Measurements from ENCODE around the gene NCS1.

The NCS1 gene

DNA sequence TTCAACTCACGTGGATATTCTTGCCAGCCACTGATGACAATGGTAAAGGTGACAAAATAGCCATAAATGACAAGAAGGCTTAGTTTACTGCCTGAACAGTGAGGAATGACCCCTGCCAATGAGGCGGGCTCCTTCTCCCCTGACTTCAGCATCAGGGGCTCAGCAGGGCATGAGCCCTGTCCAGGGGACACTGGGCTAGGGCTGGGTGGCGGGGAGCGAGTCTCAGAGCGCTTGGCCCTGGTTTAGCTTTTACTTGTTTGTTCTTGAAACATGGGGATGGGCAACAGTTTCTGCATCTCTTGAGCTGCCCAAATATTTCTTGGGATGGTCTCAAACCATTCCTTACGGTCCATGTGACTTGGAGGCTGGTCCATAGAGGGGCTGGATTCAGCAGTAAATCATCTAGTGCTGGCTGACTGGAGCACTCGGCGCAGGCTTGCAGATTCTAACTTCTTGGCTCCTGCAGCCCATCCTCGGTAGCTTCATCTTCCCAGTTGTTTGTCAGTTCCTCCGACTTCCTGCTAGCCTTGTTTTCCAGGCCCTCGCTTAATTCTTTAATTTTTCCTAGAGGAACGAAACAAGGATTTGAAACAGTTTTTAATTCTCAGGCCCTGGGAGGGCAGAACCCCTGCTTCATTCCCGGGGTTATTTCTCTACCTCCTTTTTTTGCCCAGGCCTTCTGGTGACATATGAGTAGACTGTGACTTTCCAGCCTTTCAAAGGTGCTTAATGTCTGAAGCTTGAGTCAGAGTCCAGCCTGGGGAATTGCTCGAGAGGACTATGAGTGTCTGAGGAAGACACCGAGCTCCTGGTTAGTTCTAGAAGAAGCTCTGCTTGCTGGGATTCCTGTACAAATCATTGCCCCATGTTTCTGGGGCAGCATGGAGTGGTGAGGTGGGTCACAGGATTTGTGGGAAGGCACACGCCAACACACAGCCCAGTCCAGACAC, 88.9 kb downstream of the NCS1 start:
- Mint-ChIP-seq H3K4me1 (peaks cover 11% of the 10 kb centered on the region), H3K27me3 (peaks cover 85% of the 10 kb centered on the region), H3K27ac (no peak overlapping the region), H3K4me3 (no peak overlapping the region), H3K9me3 (no peaks in the 10 kb centered on the region)
- DNase-seq (no peak), ATAC-seq (no peak)

DNA sequence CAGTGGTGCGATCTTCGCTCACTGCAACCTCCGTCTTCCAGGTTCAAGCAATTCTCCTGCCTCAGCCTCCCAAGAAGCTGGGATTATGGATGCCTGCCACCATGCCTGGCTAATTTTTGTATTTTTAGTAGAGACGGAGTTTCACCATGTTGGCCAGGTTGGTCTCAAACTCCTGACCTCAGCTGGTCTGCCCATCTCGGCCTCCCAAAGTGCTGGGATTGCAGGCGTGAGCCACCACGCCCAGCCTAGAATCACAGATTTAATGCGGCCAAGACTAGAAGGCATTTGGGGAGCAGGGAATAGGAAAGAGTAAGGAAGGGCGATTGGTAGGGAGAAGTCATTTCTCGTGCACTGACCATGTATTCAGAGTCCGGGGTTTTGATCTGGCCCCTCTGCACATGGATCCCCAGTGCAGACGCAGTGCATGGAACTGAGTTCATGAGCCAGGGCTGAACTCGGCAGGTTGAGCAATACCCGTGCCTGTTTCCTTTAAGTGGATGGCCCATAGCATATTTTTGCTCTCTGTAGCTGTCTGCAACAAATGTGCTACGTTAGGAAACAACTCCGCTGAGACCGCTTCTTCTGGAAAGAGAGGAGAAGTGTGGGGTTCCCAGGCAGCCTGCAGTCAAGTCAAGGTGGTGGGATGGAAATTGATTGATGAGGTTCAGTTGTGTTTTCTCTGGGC, 90.0 kb downstream of the NCS1 start:
- H3K4me3 Mint-ChIP-seq, result no peak overlapping the region
- DNase-seq (no peak), ATAC-seq (no peak)
- H3K27ac Mint-ChIP-seq, result peak overlapping the region in 1 of 2 donors; percentile 59
- H3K4me1 Mint-ChIP-seq, result peaks cover 21% of the 10 kb centered on the region
- H3K27me3 Mint-ChIP-seq, result peaks cover 94% of the 10 kb centered on the region
- H3K9me3 Mint-ChIP-seq, result no peaks in the 10 kb centered on the region

DNA sequence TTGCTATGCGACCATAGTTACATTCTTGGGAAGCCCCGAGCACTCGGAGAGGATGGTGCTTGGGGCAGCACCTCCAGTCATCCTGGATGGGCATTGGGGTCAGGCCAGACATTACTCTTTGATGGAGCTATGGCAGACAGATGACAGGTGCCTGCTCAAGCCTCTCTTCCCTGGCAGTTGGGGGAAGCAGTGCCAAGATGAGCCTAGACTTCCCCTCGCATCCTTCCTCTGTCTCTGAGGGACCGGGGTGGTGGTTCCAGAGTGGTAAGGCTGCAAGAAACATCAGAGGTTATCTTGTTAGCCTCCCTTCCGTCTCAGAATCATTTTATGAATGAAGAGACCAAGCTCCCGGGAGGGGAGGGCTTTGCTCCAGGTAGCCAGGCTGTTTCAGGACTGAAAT, 90.6 kb downstream of the NCS1 start:
- peaks cover 94% of the 10 kb centered on the region for H3K27me3 Mint-ChIP-seq
- DNase-seq (no peak), ATAC-seq (no peak)
- no peaks in the 10 kb centered on the region for H3K9me3 Mint-ChIP-seq
- H3K4me1 Mint-ChIP-seq, result peaks cover 21% of the 10 kb centered on the region
- H3K27ac Mint-ChIP-seq, result no peak overlapping the region
- H3K4me3 Mint-ChIP-seq, result no peak overlapping the region

DNA sequence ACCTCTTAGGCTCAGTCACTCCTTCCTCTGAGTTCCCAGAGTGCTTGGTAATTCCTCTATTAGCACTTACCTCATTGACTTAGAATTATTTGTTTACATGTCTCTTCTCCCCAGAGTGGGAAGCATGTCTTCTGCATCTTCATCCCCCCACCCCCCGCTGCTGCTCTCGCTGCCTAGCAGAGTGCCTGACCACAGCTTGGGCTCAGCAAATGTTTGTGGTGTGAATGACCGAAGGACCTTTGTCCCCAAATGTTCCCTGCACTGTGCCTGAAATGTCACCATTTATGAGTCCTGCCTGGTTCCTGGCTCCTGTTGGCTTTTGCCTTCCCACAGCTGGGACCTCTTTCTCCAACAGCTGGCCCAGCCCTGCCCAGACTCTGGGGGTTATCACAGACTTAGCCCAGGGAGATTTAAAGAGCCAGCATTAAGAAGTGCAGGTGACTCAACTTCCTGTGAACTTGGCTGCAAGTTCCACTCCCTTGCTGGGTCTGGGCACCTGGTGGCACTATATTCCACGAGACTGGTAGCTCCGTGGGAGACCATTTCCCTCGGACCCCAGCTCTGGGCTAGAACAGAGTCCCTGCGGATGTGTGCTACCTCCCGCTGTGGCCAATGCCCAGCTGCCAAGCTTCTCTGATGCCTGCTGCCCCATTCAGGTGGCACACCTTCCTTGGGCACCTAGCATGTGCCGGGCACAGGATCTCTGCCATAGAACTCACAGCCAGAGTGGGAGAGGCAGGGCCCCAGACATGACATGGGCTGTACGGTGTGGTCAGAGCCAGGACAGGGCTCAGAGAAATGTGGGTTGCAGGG, 91.6 kb downstream of the NCS1 start:
- ATAC-seq (peak; percentile 58), DNase-seq (no peak)
- Mint-ChIP-seq H3K9me3 (no peaks in the 10 kb centered on the region), H3K4me3 (no peak overlapping the region), H3K27ac (no peak overlapping the region), H3K4me1 (peaks cover 21% of the 10 kb centered on the region), H3K27me3 (peaks cover 96% of the 10 kb centered on the region)

DNA sequence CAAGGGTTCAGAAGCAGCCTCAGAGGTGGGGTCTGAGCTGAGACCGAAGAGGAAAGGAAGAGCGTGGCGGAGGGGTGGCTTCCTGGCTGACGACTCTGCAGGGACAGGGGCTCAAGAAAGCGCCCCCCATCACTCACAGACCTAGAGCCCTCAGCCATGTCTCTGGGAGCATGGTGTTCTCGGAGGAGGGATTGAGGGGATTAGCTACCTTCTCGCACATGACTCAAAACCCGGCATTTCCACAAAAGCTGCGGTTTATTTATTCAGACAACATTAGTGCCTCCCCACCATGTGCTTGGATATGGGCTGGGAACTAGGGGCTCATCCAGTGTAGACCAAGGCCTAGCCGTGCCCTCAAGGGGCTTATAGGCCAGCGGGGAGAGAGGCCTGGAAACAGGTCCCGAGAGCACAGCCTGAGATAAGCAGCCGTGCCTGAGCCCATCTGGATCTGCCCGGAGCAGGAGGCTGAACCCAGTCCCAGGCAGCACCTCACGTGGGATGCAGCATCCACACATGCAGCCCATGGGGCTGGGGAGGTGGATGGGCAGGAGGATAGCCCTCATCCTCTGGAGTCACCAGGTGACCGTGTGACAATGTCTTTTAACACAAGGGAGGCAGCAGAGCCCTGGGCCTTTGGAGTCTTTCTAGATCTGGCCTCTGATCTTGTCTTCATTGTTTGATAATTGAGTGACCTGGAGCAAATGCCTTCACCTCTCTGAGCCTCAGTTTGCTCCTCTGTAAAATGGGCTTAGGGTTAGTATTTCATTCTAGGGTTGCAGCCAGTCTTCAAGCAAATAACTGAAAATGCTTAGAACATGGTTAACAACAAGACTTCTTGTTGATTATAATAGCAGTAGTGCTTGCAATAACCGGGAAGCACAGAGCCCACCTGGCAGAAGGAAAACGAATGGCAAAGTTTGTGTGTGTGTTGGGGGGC, 92.5 kb downstream of the NCS1 start:
- Mint-ChIP-seq H3K27ac (no peak overlapping the region), H3K4me3 (peak overlapping the region in 1 of 2 donors; percentile 19), H3K4me1 (peaks cover 21% of the 10 kb centered on the region), H3K9me3 (no peaks in the 10 kb centered on the region), H3K27me3 (peaks cover 95% of the 10 kb centered on the region)
- no peak for ATAC-seq
- no peak for DNase-seq

DNA sequence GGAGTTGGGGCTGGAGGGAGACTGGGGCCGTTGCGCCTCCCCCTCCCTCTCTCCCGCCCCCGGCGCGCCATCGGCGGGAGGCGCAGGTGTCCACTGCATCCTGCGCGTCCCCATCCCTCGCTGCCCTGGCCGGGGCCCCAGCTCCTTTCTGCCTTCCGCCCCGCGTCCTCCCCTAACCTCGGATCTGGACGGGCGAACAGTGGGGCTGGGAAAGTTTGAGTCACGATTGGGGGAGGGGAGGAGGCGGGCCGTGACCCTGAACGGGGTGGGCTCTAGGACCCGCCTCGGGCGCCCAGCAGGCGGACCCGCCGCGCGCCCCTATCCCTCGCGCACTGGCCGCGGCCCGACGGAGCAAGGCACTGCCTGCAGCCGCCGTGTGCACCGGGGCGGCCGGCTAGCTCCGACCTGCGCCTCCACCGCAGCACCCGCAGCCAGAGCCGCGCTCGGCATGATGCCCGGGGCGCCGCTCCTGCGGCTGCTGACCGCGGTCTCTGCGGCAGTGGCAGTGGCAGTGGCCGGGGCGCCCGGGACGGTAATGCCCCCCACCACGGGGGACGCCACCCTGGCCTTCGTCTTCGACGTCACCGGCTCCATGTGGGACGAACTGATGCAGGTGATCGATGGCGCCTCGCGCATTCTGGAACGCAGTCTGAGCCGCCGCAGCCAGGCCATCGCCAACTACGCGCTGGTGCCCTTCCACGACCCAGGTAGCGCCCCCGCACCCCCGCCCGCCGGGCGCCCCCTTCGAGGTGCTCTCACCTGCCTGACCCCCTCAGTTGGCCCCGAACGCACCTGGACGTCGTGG, 93.4 kb downstream of the NCS1 start, which contains the start of gene HMCN2:
Gene HMCN2, plus strand, starts transcription at position 330 of the 805 bp plus-strand sequence. Its CDS starts 119 bp downstream, at position 449.
- ATAC-seq (peak; percentile 45), DNase-seq (no peak)
- Mint-ChIP-seq H3K9me3 (no peaks in the 10 kb centered on the region), H3K27me3 (peaks cover 97% of the 10 kb centered on the region), H3K4me1 (peaks cover 21% of the 10 kb centered on the region), H3K27ac (no peak within 1 kb of the TSS), H3K4me3 (peak within 1 kb of the TSS; percentile 19 to 41)

DNA sequence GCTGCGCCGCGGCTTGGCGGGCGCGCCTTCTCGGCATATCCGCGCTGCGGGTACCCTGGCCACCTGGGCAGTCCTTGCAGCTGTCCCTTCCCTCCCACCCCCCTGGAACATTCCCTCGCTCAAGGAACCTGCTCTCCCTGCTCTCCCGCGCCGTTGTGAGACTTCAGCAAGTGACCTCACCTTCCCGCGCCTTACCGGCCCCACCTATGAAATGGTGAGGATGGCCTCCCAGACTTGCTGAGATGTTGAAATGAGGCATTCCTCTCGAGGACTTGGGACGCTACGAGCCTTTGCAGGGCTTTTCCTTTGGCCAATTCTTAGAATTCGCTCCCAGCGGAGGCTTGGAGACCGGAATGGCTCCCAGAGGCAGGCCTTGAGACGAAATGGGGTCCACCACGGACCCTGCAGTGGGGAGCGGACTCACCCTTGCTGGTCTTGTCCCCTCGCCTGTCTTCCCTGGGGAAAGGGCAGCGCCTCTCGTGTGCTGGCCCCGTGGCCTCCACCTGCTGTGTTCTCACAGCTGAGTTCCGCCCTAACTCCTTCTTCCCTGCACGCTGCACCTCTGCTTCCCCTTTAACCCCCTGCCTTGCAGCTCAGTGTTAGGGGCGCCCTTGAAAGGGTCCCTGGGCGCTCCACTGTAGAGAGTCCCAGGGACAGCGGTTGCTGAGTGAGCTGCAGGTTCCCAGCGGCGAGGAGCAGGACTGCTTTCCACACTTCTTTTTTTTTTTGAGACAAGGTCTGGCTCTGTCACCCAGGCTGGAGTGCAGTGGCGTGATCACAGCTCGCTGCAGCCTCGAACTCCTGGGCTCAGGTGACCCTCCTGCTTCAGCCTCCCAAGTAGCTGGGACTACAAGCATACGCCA, 94.3 kb downstream of the NCS1 start:
- H3K4me1 Mint-ChIP-seq, result peaks cover 21% of the 10 kb centered on the region
- H3K4me3 Mint-ChIP-seq, result peak overlapping the region in 1 of 2 donors; percentile 41
- peaks cover 97% of the 10 kb centered on the region for H3K27me3 Mint-ChIP-seq
- no peak overlapping the region for H3K27ac Mint-ChIP-seq
- no peaks in the 10 kb centered on the region for H3K9me3 Mint-ChIP-seq
- ATAC-seq (no peak), DNase-seq (no peak)

DNA sequence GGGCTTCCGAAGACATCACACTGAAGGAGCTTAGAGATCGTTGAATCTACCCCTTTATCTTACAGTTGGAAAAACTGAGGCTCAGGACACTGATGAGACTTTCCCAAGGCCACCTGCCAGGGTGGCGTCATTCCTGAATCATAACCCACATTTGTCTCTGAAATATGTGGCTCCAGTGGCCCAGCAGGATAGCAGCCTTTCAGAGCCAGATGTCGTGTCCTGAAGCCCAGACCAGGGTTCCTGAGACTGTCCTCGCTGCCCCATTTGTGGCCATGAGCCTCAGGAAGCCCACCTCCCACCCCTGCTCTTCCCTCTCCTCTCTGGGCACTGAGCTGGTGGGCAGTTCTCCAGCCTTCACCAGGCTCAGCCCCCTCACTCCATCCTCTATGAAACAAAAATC, 95.7 kb downstream of the NCS1 start:
- Mint-ChIP-seq H3K4me3 (no peak overlapping the region), H3K27me3 (peaks cover 97% of the 10 kb centered on the region), H3K9me3 (no peaks in the 10 kb centered on the region), H3K4me1 (peaks cover 21% of the 10 kb centered on the region), H3K27ac (no peak overlapping the region)
- no peak for DNase-seq
- no peak for ATAC-seq

DNA sequence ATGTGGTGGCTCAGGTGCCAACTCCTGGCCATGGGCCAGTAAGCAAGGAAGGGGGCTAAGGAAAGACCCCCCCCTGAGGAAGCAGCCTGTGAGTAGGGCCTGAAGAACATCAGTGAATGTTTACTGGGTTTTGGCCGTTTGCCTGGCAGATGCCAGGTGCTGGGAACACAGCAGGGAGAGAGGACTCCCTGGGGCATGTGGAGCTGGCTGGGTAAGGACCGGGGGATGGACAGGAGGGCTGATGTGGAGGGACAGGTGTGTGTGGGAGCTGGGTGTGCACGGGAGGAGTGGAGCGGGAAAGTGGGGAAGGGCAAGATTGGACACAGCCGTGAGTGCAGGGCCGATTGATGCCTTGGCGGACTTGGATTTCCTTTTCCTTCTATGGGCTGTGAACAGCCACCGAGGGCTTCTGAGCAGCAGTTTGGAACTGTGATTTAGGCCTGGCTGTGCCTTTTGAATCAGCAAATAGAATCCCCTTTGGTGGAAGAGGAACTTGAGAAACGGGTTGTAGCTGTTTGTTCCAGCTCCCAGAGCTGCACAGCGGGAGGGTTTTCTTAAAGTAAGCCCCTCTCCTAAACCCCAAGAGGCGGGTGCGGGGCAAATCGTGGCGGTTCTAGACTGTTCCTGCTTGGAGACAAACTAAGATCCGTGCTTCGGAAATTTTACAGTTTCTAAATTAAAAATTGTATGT, 96.5 kb downstream of the NCS1 start:
- Mint-ChIP-seq H3K4me3 (no peak overlapping the region), H3K27me3 (peaks cover 90% of the 10 kb centered on the region), H3K9me3 (no peaks in the 10 kb centered on the region), H3K4me1 (peaks cover 20% of the 10 kb centered on the region), H3K27ac (no peak overlapping the region)
- DNase-seq (no peak), ATAC-seq (no peak)

DNA sequence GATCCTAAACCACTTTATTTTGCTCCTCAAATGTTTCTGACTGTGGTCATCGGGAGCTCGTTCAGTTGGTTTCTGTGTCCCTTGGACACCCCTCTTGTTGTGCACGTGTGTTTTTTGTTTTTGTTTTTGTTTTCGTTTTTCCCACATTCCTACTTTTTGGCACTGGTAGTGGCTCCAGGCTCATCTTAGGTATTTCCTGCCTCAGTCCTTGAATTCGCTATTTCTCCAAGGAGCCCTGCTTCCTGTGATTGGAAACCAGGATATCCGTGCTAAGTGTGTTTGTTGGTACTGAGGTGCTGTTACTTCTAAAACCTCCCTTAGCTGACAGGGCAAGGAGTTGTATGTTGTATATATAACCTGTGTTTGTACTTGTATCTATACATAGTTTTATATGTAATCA, 99.3 kb downstream of the NCS1 start:
- H3K4me3 Mint-ChIP-seq, result no peak overlapping the region
- H3K27me3 Mint-ChIP-seq, result peaks cover 63% of the 10 kb centered on the region
- ATAC-seq, result no peak
- peaks cover 6% of the 10 kb centered on the region for H3K4me1 Mint-ChIP-seq
- H3K9me3 Mint-ChIP-seq, result no peaks in the 10 kb centered on the region
- no peak for DNase-seq
- no peak overlapping the region for H3K27ac Mint-ChIP-seq

DNA sequence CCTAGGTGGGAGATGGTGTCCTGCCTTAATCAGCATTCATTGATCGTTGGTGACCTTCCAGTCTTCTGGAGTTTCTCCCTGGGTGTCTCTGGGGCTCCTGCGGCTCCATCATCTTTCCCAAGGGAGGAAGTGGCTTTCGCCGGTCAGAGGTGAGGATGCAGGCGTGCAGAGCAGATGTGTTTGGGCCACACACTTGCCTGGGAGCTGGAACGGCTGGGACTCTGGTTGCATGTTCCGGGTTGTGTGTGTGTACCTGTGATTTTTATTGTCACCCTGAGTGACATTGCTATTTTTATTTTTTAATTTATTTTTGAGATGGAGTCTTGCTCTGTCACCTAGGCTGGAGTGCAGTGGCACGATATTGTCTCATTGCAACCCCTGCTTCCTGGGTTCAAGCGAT, 103.0 kb downstream of the NCS1 start:
- no peaks in the 10 kb centered on the region for H3K4me1 Mint-ChIP-seq
- H3K27ac Mint-ChIP-seq, result no peak overlapping the region
- peaks cover 27% of the 10 kb centered on the region for H3K27me3 Mint-ChIP-seq
- H3K9me3 Mint-ChIP-seq, result no peaks in the 10 kb centered on the region
- no peak for DNase-seq
- no peak overlapping the region for H3K4me3 Mint-ChIP-seq
- no peak for ATAC-seq

DNA sequence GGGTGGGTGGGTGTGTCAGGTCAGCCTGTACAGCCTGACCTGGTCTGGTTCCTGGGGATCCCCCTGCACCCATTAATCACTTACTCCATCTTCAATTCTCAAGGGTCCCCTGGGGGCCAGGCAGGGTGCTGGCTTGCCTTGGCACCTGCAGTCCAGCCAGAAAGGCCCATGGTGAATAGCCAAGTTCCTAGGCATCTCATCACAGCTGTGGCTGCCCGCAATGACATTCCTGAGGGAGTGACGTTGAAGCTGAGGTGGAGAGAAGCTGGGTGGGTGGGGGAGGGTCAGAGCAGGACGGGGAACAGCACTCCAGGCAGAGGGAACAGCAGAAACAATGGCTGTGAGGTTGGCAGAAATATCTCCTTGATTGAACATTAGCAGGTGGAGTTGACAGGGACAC, 103.9 kb downstream of the NCS1 start:
- DNase-seq (no peak), ATAC-seq (no peak)
- Mint-ChIP-seq H3K9me3 (no peaks in the 10 kb centered on the region), H3K4me3 (no peak overlapping the region), H3K4me1 (no peaks in the 10 kb centered on the region), H3K27me3 (peaks cover 21% of the 10 kb centered on the region), H3K27ac (no peak overlapping the region)

DNA sequence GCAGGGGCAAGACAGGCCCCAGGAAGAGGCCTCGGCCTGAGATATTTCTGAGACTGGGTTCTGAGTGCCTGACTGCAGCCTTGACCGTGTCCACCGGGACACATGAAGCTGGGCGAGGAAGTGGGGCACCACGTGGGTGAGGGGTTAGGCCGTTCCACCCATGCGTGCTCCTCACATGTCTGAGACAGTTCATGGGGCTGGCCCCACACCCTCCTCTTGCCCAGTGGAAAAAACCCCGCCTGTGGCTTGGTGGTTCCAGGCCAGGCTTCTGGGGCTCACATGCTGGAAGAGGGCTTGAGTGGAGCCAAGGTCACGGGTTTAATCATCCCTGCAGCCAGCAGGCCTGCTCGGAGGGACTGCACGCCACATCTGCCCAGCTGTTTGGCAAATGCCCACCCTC, 104.8 kb downstream of the NCS1 start:
- Mint-ChIP-seq H3K27me3 (peaks cover 18% of the 10 kb centered on the region), H3K4me1 (no peaks in the 10 kb centered on the region), H3K4me3 (no peak overlapping the region), H3K27ac (no peak overlapping the region), H3K9me3 (no peaks in the 10 kb centered on the region)
- DNase-seq (no peak), ATAC-seq (no peak)
